HepG2 (cell line): ENCODE measurements around the gene ACAP3. TPM values are rescaled to one million over a fixed set of nuclear protein-coding genes. Genes with fewer than 3 reads are reported as not detected.

Experiments used
- ATAC-seq: fragments of 200-7000 bp; cut with Tn5 transposase; 3 replicates; pipeline ENCODE4 v1.9.1; 2020; ENCODE audit warnings: mild to moderate bottlenecking, moderate library complexity
- BruUV-seq: library from RNA; stranded (reverse); fragments of 400-500 nt; replicated peaks from 2 replicates; lab custom pipeline; 2021; lab: Mats Ljungman, UMichigan
- CTCF ChIA-PET: fragments of 300-600 bp; formaldehyde crosslinking; extraction: SDS; loops from one replicate; lab custom pipeline; 2021; ENCODE audit warnings: low total read pairs, inconsistent platforms, low intra/inter-chr PET ratio; lab: Yijun Ruan, JAX
- POLR2A ChIA-PET: fragments of 350-600 bp; sonication (Branson Sonifier 250); formaldehyde crosslinking; loops from one replicate; lab custom pipeline; 2020; ENCODE audit warnings: antibody characterized with exemption, inconsistent platforms; lab: Yijun Ruan, JAX
- DNase-seq: peaks from one replicate; pipeline ENCODE4 v3.0.0-alpha.2; 2015; ENCODE audit warnings: low spot score
- FAIRE-seq: peaks from 3 replicates; lab custom pipeline; 2011; peaks lifted over from hg19 to GRCh38; lab: Jason Lieb, UNC
- H2AFZ ChIP-seq: one replicate; pipeline ENCODE4 v1.6.1; 2011; ENCODE audit warnings: low read length, inconsistent platforms
- H3K27ac ChIP-seq: fragments of 300-600 bp; 3 replicates; pipeline ENCODE4 v1.8.0; 2011; ENCODE audit warnings: mixed run types, mild to moderate bottlenecking, mixed read lengths, low read length, inconsistent platforms; ENCODE audit not compliant: insufficient read depth; ENCODE audit errors: extremely low read length
- H3K27me3 ChIP-seq, 2 experiments: fragments of 200-600 bp in 1 of 2; 2 replicates in 1 of 2; 3 replicates in 1 of 2; pipeline versions ENCODE4 v1.6.0 to v1.8.0; 2011; ENCODE audit warnings: low read length in 2 of 2, mild to moderate bottlenecking in 2 of 2, moderate library complexity in 2 of 2, inconsistent platforms in 1 of 2; ENCODE audit not compliant: insufficient read depth in 2 of 2, control insufficient read depth in 1 of 2
- H3K36me3 ChIP-seq, 2 experiments: fragments of 200-600 bp in 1 of 2; replicated peaks in 1 of 2; 2 replicates in 1 of 2; 3 replicates in 1 of 2; pipeline versions ENCODE4 v1.5.1 to v1.8.0; 2011; ENCODE audit warnings: low read length in 2 of 2, inconsistent platforms in 1 of 2; ENCODE audit not compliant: insufficient read depth in 2 of 2, control insufficient read depth in 1 of 2
- H3K4me1 ChIP-seq: 2 replicates; pipeline ENCODE4 v1.5.1; 2012; ENCODE audit warnings: low read length, inconsistent platforms; ENCODE audit not compliant: insufficient read depth
- H3K4me2 ChIP-seq: 2 replicates; pipeline ENCODE4 v1.6.0; 2011; ENCODE audit warnings: low read depth, low read length, inconsistent platforms
- H3K4me3 ChIP-seq, 3 experiments: fragments of 200-600 bp in 1 of 3; sonication (generic), shearing (Covaris generic) in 1 of 3; replicated peaks in 1 of 3; 2 replicates each; pipeline ENCODE4 v1.5.1; 2011 to 2016; ENCODE audit warnings: low read length in 3 of 3, inconsistent platforms in 2 of 3, low read depth in 2 of 3, mild to moderate bottlenecking in 2 of 3, control low read depth in 1 of 3, mixed read lengths in 1 of 3; ENCODE audit not compliant: insufficient read depth in 1 of 3
- H3K79me2 ChIP-seq: one replicate; pipeline ENCODE4 v1.6.1; 2011; ENCODE audit warnings: low read length, inconsistent platforms; ENCODE audit not compliant: insufficient read depth
- H3K9ac ChIP-seq: 2 replicates; pipeline ENCODE4 v1.6.0; 2011; ENCODE audit warnings: mild to moderate bottlenecking, low read depth, low read length, inconsistent platforms; ENCODE audit not compliant: insufficient read depth
- H3K9me3 ChIP-seq: 2 replicates; pipeline ENCODE4 v1.5.1; 2012; ENCODE audit warnings: mild to moderate bottlenecking, low read length
- H4K20me1 ChIP-seq: 2 replicates; pipeline ENCODE4 v1.6.0; 2011; ENCODE audit warnings: inconsistent platforms, mild to moderate bottlenecking, low read length, moderate library complexity; ENCODE audit not compliant: insufficient read depth
- AGO1 ChIP-seq: fragments of 200-400 bp; formaldehyde crosslinking; IDR thresholded peaks from 2 replicates; pipeline ENCODE4 v1.6.1; 2017; ENCODE audit warnings: mild to moderate bottlenecking, low read depth, low read length, moderate library complexity; ENCODE audit not compliant: poor library complexity, severe bottlenecking
- DR1 ChIP-seq: sonication (generic); formaldehyde crosslinking; IDR thresholded peaks from 2 replicates; pipeline ENCODE4 v1.8.0; 2021; ENCODE audit warnings: mild to moderate bottlenecking, missing genetic modification reagents, inconsistent platforms
- MLLT10 ChIP-seq: sonication (generic); formaldehyde crosslinking; IDR thresholded peaks from 2 replicates; pipeline ENCODE4 v1.4.0; 2020; ENCODE audit warnings: missing genetic modification reagents
- NKX3-1 ChIP-seq: sonication (generic); formaldehyde crosslinking; IDR thresholded peaks from 2 replicates; pipeline ENCODE4 v1.5.0; 2020; ENCODE audit warnings: missing genetic modification reagents
- PAWR ChIP-seq: sonication (generic); formaldehyde crosslinking; IDR thresholded peaks from 2 replicates; pipeline ENCODE4 v1.4.0; 2020; ENCODE audit warnings: missing genetic modification reagents, mild to moderate bottlenecking, borderline replicate concordance
- PRPF4 ChIP-seq: fragments of 200-400 bp; formaldehyde crosslinking; IDR thresholded peaks from 2 replicates; pipeline ENCODE4 v1.6.1; 2016; ENCODE audit warnings: low read length, low read depth; ENCODE audit not compliant: poor library complexity, severe bottlenecking
- TEAD3 ChIP-seq: optimal IDR thresholded peaks from 2 replicates; pipeline ENCODE3; 2016; ENCODE audit warnings: borderline replicate concordance
- ZNF615 ChIP-seq: sonication (generic); formaldehyde crosslinking; IDR thresholded peaks from 2 replicates; pipeline ENCODE4 v1.5.0; 2020; ENCODE audit warnings: mild to moderate bottlenecking, missing genetic modification reagents, borderline replicate concordance
- ZNF629 ChIP-seq: sonication (generic); formaldehyde crosslinking; conservative IDR thresholded peaks from 2 replicates; pipeline ENCODE4 v1.5.0; 2020; ENCODE audit warnings: missing genetic modification reagents
- ZNF687 ChIP-seq: sonication (generic); formaldehyde crosslinking; IDR thresholded peaks from 2 replicates; pipeline ENCODE4 v1.5.1; 2020; ENCODE audit warnings: mild to moderate bottlenecking, missing genetic modification reagents, moderate library complexity
- ZNF75D ChIP-seq: sonication (generic); formaldehyde crosslinking; IDR thresholded peaks from 2 replicates; pipeline ENCODE4 v1.8.1; 2023; ENCODE audit warnings: missing genetic modification reagents, mild to moderate bottlenecking, borderline replicate concordance
- ZNF788 ChIP-seq: sonication (generic); formaldehyde crosslinking; IDR thresholded peaks from 2 replicates; pipeline ENCODE4 v1.5.0; 2020; ENCODE audit warnings: mild to moderate bottlenecking, missing genetic modification reagents, borderline replicate concordance
- WGBS: methylation state at CpG from one replicate; pipeline ENCODE4 v1.1.6; 2017; ENCODE audit warnings: low lambda C conversion rate; 5-methylcytosine and 5-hydroxymethylcytosine counted together
- in situ Hi-C: cut with HindIII; loops from 2 replicates; pipeline ENCODE4 v1.10.0; 2017; ENCODE audit warnings: low pct_unique_long_range_greater_than_20kb; ENCODE audit not compliant: extremely low pct_ligation_motif_present
- intact Hi-C: fragments of 100-400 bp; cut with micrococcal nuclease; formaldehyde crosslinking; loops from one replicate; pipeline ENCODE4 v1.10.0; 2022; ENCODE audit not compliant: unreplicated experiment
- polyA plus RNA-seq, 8 experiments: library from polyadenylated mRNA; depleted of rRNA in 3 of 8; stranded (reverse) in 7 of 8; unstranded in 1 of 8; fragments of >200 nt; fragmentation: Illumina TruSeq in 4 of 8; extraction: Trizol in 4 of 8; gene quantifications; 2 replicates each; pipeline versions ENCODE4 v1.2.1 to v1.2.3, GENCODE V29; 2011 to 2016; ENCODE audit warnings: low read depth in 4 of 8, missing spikeins in 1 of 8, mixed read lengths in 1 of 8; ENCODE audit not compliant: insufficient read depth in 1 of 8
- total RNA-seq, 5 experiments: library from RNA; depleted of rRNA; stranded (reverse); fragments of >200 nt; fragmentation: Illumina TruSeq; extraction: Trizol; gene quantifications; 2 replicates each; pipeline ENCODE4 v1.2.3, GENCODE V29; 2016; ENCODE audit warnings: low read depth in 1 of 5

The ACAP3 gene
- total and polyA plus RNA-seq, 2 of the 13 experiments (the other 11 are each of a cell fraction or from before 2014, with no cell fraction given), result 29.4 to 50.8 TPM

GRCh38 chr1:1245178-1245816 lies 62.4 kb downstream of the ACAP3 start:
- Histone ChIP-seq H3K79me2 (no peaks in the 10 kb centered on the region), H2AFZ (no peak overlapping the region), H3K27ac (no peak overlapping the region), H3K4me1 (peaks cover 17% of the 10 kb centered on the region), H3K27me3 (no peaks in the 10 kb centered on the region), H4K20me1 (no peaks in the 10 kb centered on the region), H3K36me3 (no peaks in the 10 kb centered on the region), H3K4me2 (no peak overlapping the region), H3K9ac (no peak overlapping the region), H3K9me3 (no peaks in the 10 kb centered on the region), H3K4me3 (no peak overlapping the region)
- no TSS peak for BruUV-seq
- CTCF ChIA-PET, result no interaction called here
- in situ Hi-C loops (no loop called here), intact Hi-C loops (no loop called here)
- TF ChIP-seq NKX3-1 (CRISPR knock-in tag) (no peak), ZNF788 (CRISPR knock-in tag) (no peak), ZNF615 (CRISPR knock-in tag) (no peak), ZNF75D (CRISPR knock-in tag) (no peak), DR1 (CRISPR knock-in tag) (no peak), AGO1 (peak; percentile 8), ZNF629 (CRISPR knock-in tag) (peak; percentile 81), PRPF4 (no peak), MLLT10 (CRISPR knock-in tag) (no peak), ZNF687 (0 out of 2 replicates have a peak, but pooled peaks have one; percentile 7), TEAD3 (CRISPR knock-in tag) (no peak), PAWR (CRISPR knock-in tag) (no peak)
- DNase-seq (peak; percentile 23), ATAC-seq (peak; percentile 22), FAIRE-seq (no peak)
- POLR2A ChIA-PET, result no interaction called here
- 47% methylated on average over 6 of the region's 23 CpGs for WGBS
